ENCODE results near the gene AGK. TPM values are rescaled to one million over a fixed set of nuclear protein-coding genes. Genes with fewer than 3 reads are reported as not detected.
"Not testable (repeated sequence)": the region's sequence is repeated elsewhere in the genome, so short reads cannot be mapped to it uniquely, and the experiment has no call there.

AGK gene
- total RNA-seq, 1 experiment from 2014 or later, result 41.5 TPM

- H3K4me3 ChIP-seq, result no peak overlapping the region
- DNase-seq, result no peak
- no peaks in the 10 kb centered on the region for H3K4me1 ChIP-seq
- H3K27me3 ChIP-seq, result no peaks in the 10 kb centered on the region
- no peaks in the 10 kb centered on the region for H3K9me3 ChIP-seq (replicated peaks)
- no peak overlapping the region for H3K27ac ChIP-seq
- H3K36me3 ChIP-seq, result peaks cover 53% of the 10 kb centered on the region
Measured at GRCh38 chr7:141563956-141564623, 12.9 kb downstream of the AGK start.

- Histone ChIP-seq H3K9me3 (replicated peaks) (no peaks in the 10 kb centered on the region), H3K27ac (no peak overlapping the region), H3K4me1 (no peaks in the 10 kb centered on the region), H3K36me3 (peaks cover 37% of the 10 kb centered on the region), H3K27me3 (no peaks in the 10 kb centered on the region), H3K4me3 (no peak overlapping the region)
- DNase-seq, result no peak
Measured at GRCh38 chr7:141567432-141567831, 16.2 kb downstream of the AGK start.

GRCh38 chr7:141568227-141568626 lies 17.0 kb downstream of the AGK start:
- Histone ChIP-seq H3K27me3 (no peaks in the 10 kb centered on the region), H3K27ac (no peak overlapping the region), H3K36me3 (peaks cover 41% of the 10 kb centered on the region), H3K9me3 (replicated peaks) (no peaks in the 10 kb centered on the region), H3K4me1 (no peaks in the 10 kb centered on the region), H3K4me3 (no peak overlapping the region)
- DNase-seq, result no peak

GRCh38 chr7:141571059-141571458 lies 19.8 kb downstream of the AGK start:
- H3K27me3 ChIP-seq, result no peaks in the 10 kb centered on the region
- H3K4me1 ChIP-seq, result no peaks in the 10 kb centered on the region
- no peak overlapping the region for H3K4me3 ChIP-seq
- no peak overlapping the region for H3K27ac ChIP-seq
- H3K9me3 ChIP-seq (replicated peaks), result no peaks in the 10 kb centered on the region; the same call in 1 of the 2 replicates
- DNase-seq, result no peak
- H3K36me3 ChIP-seq, result peaks cover 44% of the 10 kb centered on the region

- Histone ChIP-seq H3K9me3 (replicated peaks) (no peaks in the 10 kb centered on the region; the same call in 1 of the 2 replicates), H3K4me3 (no peak overlapping the region), H3K4me1 (no peaks in the 10 kb centered on the region), H3K27ac (no peak overlapping the region), H3K27me3 (no peaks in the 10 kb centered on the region), H3K36me3 (peaks cover 45% of the 10 kb centered on the region)
- no peak for DNase-seq
Measured at GRCh38 chr7:141572175-141572574, 21.0 kb downstream of the AGK start.

GRCh38 chr7:141573511-141573910 lies 22.3 kb downstream of the AGK start:
- Histone ChIP-seq H3K4me3 (no peak overlapping the region), H3K4me1 (no peaks in the 10 kb centered on the region), H3K27ac (no peak overlapping the region), H3K36me3 (peaks cover 40% of the 10 kb centered on the region), H3K9me3 (replicated peaks) (no peaks in the 10 kb centered on the region; the same call in 1 of the 2 replicates), H3K27me3 (no peaks in the 10 kb centered on the region)
- DNase-seq, result no peak

- no peaks in the 10 kb centered on the region for H3K27me3 ChIP-seq
- no peaks in the 10 kb centered on the region; the same call in 1 of the 2 replicates for H3K9me3 ChIP-seq (replicated peaks)
- H3K36me3 ChIP-seq, result peaks cover 36% of the 10 kb centered on the region
- H3K27ac ChIP-seq, result no peak overlapping the region
- H3K4me1 ChIP-seq, result no peaks in the 10 kb centered on the region
- no peak for DNase-seq
- H3K4me3 ChIP-seq, result no peak overlapping the region
Measured at GRCh38 chr7:141575164-141575563, 24.0 kb downstream of the AGK start.

- no peak overlapping the region for H3K27ac ChIP-seq
- H3K9me3 ChIP-seq (replicated peaks), result no peaks in the 10 kb centered on the region; the same call in 1 of the 2 replicates
- DNase-seq, result no peak
- no peaks in the 10 kb centered on the region for H3K27me3 ChIP-seq
- no peaks in the 10 kb centered on the region for H3K4me1 ChIP-seq
- no peak overlapping the region for H3K4me3 ChIP-seq
- peaks cover 36% of the 10 kb centered on the region for H3K36me3 ChIP-seq
Measured at GRCh38 chr7:141575654-141576448, 24.6 kb downstream of the AGK start.

- no peak for DNase-seq
- Histone ChIP-seq H3K4me1 (no peaks in the 10 kb centered on the region), H3K4me3 (no peak overlapping the region), H3K9me3 (replicated peaks) (no peaks in the 10 kb centered on the region; the same call in 1 of the 2 replicates), H3K27me3 (no peaks in the 10 kb centered on the region), H3K27ac (no peak overlapping the region), H3K36me3 (peaks cover 36% of the 10 kb centered on the region)
Measured at GRCh38 chr7:141577043-141577839, 26.0 kb downstream of the AGK start.

- DNase-seq; H3K27ac ChIP-seq; H3K4me3 ChIP-seq; H3K27me3 ChIP-seq; H3K9me3 ChIP-seq (replicated peaks); H3K4me1 ChIP-seq: not testable (repeated sequence)
- H3K36me3 ChIP-seq, result peaks cover 16% of the 10 kb centered on the region
Measured at GRCh38 chr7:141579953-141580352, 28.7 kb downstream of the AGK start.

GRCh38 chr7:141582063-141582462 lies 30.9 kb downstream of the AGK start:
- H3K4me1 ChIP-seq; H3K27ac ChIP-seq; H3K9me3 ChIP-seq (replicated peaks): not testable (repeated sequence)

GRCh38 chr7:141584935-141585334 lies 33.7 kb downstream of the AGK start:
- peaks cover 2% of the 10 kb centered on the region for H3K36me3 ChIP-seq
- H3K27me3 ChIP-seq, result no peaks in the 10 kb centered on the region
- H3K4me1 ChIP-seq, result peaks cover 8% of the 10 kb centered on the region; the same call in 1 of the 2 replicates
- no peak overlapping the region for H3K27ac ChIP-seq
- H3K9me3 ChIP-seq (replicated peaks), result no peaks in the 10 kb centered on the region
- no peak for DNase-seq
- no peak overlapping the region for H3K4me3 ChIP-seq

More at GRCh38 chr7:141582063-141582462, 30.9 kb downstream of the AGK start:
- DNase-seq, H3K27me3 ChIP-seq, H3K4me3 ChIP-seq, H3K36me3 ChIP-seq: not testable (repeated sequence)

GRCh38 chr7:141585592-141586510 lies 34.6 kb downstream of the AGK start:
- H3K36me3 ChIP-seq, result peaks cover 2% of the 10 kb centered on the region
- peak overlapping the region; percentile 33; the same call in 1 of the 2 replicates for H3K27ac ChIP-seq
- peak; percentile 17 to 20 for DNase-seq
- no peaks in the 10 kb centered on the region for H3K9me3 ChIP-seq (replicated peaks)
- no peaks in the 10 kb centered on the region for H3K27me3 ChIP-seq
- no peak overlapping the region for H3K4me3 ChIP-seq
- H3K4me1 ChIP-seq, result peaks cover 8% of the 10 kb centered on the region; the same call in 1 of the 2 replicates

GRCh38 chr7:141586878-141587277 lies 35.7 kb downstream of the AGK start:
- no peak for DNase-seq
- H3K27ac ChIP-seq, result no peak overlapping the region

More at GRCh38 chr7:141586878-141587277, 35.7 kb downstream of the AGK start:
- Histone ChIP-seq H3K9me3 (replicated peaks) (no peaks in the 10 kb centered on the region), H3K4me1 (peaks cover 8% of the 10 kb centered on the region; the same call in 1 of the 2 replicates), H3K4me3 (no peak overlapping the region), H3K27me3 (no peaks in the 10 kb centered on the region), H3K36me3 (peaks cover 2% of the 10 kb centered on the region)
